OCI-LY3 (cell line): Measurements from ENCODE around the gene TMEM242.

Experiments used
- EZH2phosphoT487 ChIP-seq: fragments of 200-600 bp; shearing (Covaris generic); IDR thresholded peaks from 2 replicates; pipeline ENCODE4 v1.6.1; 2018; ENCODE audit warnings: antibody characterized with exemption, mixed run types, low read depth
- TF ChIP-seq, protein P1 (sequence below): fragments of 200-600, 300-600 bp; sonication (generic); IDR thresholded peaks from 2 replicates; pipeline ENCODE4 v1.5.1; 2014; ENCODE audit warnings: antibody characterized with exemption, low read length, low read depth

DNA sequence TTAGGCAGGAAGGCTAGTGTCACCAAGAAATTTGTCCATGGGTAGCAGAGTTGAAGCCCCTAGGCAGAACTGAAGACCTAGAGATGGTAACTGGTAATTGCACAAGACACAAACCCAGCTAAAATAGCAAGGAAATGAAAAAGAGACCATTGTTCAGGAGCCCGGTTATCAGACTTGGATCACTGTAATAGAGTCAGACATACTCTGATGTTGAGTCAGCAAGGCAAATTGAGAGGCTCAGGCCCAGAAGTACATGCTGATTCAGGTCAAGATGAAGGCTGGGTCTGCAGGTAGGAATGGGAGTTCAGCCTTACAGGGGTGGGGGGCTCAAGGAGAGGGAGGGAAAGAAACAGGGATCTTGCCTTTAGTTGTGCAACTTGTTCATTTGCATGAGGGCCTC is 6.5 kb upstream of the TMEM242 start:
- TF ChIP-seq, protein P1, sequence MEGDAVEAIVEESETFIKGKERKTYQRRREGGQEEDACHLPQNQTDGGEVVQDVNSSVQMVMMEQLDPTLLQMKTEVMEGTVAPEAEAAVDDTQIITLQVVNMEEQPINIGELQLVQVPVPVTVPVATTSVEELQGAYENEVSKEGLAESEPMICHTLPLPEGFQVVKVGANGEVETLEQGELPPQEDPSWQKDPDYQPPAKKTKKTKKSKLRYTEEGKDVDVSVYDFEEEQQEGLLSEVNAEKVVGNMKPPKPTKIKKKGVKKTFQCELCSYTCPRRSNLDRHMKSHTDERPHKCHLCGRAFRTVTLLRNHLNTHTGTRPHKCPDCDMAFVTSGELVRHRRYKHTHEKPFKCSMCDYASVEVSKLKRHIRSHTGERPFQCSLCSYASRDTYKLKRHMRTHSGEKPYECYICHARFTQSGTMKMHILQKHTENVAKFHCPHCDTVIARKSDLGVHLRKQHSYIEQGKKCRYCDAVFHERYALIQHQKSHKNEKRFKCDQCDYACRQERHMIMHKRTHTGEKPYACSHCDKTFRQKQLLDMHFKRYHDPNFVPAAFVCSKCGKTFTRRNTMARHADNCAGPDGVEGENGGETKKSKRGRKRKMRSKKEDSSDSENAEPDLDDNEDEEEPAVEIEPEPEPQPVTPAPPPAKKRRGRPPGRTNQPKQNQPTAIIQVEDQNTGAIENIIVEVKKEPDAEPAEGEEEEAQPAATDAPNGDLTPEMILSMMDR, result no peak
- no peak for TF ChIP-seq EZH2phosphoT487
